H1 (cell line): ENCODE measurements around the gene DARS2. TPM values are rescaled to one million over a fixed set of nuclear protein-coding genes. Genes with fewer than 3 reads are reported as not detected.

ENCODE experiments used
- CTCF ChIA-PET: fragments of 300-600 bp; sonication (Branson Sonifier 250); formaldehyde crosslinking; loops from one replicate; lab custom pipeline; 2021; ENCODE audit not compliant: partially characterized antibody; lab: Charles Lee
- POLR2A ChIA-PET: fragments of 300-600 bp; sonication (Branson Sonifier 250); formaldehyde crosslinking; loops from one replicate; lab custom pipeline; 2021; ENCODE audit warnings: inconsistent platforms; ENCODE audit not compliant: partially characterized antibody; lab: Charles Lee
- DNase-seq, 2 experiments: peaks; one replicate each; pipeline versions ENCODE4 v3.0.0 to v3.0.0-alpha.2; 2010 to 2022; ENCODE audit warnings: low spot score in 2 of 2, low read depth in 1 of 2, mixed read lengths in 1 of 2
- FAIRE-seq: peaks from 2 replicates; lab custom pipeline; 2011; peaks lifted over from hg19 to GRCh38; lab: Jason Lieb, UNC
- H2AFZ ChIP-seq: 2 replicates; pipeline ENCODE4 v1.8.1; 2012; ENCODE audit warnings: low read length, inconsistent platforms
- H2AK5ac ChIP-seq: 2 replicates; pipeline ENCODE4 v1.6.1; 2013; ENCODE audit warnings: low read depth, low read length
- H2BK120ac ChIP-seq: replicated peaks from 2 replicates; pipeline ENCODE3; 2013; ENCODE audit warnings: low read depth, low read length, inconsistent platforms
- H2BK12ac ChIP-seq: 2 replicates; pipeline ENCODE4 v1.6.1; 2013; ENCODE audit warnings: low read depth, low read length
- H2BK15ac ChIP-seq: 2 replicates; pipeline ENCODE4 v1.6.1; 2013; ENCODE audit warnings: low read length
- H2BK20ac ChIP-seq: 2 replicates; pipeline ENCODE4 v1.6.1; 2013; ENCODE audit warnings: low read length
- H2BK5ac ChIP-seq: 2 replicates; pipeline ENCODE4 v1.6.1; 2013; ENCODE audit warnings: low read depth, low read length
- H3K14ac ChIP-seq: 2 replicates; pipeline ENCODE4 v1.6.1; 2013; ENCODE audit warnings: inconsistent platforms; ENCODE audit not compliant: insufficient read length
- H3K18ac ChIP-seq: 2 replicates; pipeline ENCODE4 v1.6.1; 2013; ENCODE audit warnings: low read length; ENCODE audit errors: extremely low read depth
- H3K23ac ChIP-seq: 2 replicates; pipeline ENCODE4 v1.6.1; 2013; ENCODE audit warnings: inconsistent platforms; ENCODE audit not compliant: insufficient read length
- H3K23me2 ChIP-seq: 2 replicates; pipeline ENCODE4 v1.6.1; 2013; ENCODE audit warnings: low read depth, low read length
- H3K27ac ChIP-seq: 2 replicates; pipeline ENCODE4 v1.6.1; 2011; ENCODE audit warnings: low read depth, low read length, inconsistent platforms
- H3K27me3 ChIP-seq, 4 experiments: replicated peaks in 1 of 4; 1 replicate in 1 of 4; 2 replicates in 3 of 4; pipeline versions ENCODE4 v1.6.1 to v1.8.1; 2011 to 2013; ENCODE audit warnings: low read length in 3 of 4, mild to moderate bottlenecking in 3 of 4, inconsistent platforms in 2 of 4, mixed read lengths in 2 of 4, moderate library complexity in 1 of 4; ENCODE audit not compliant: control insufficient read depth in 3 of 4, insufficient read depth in 3 of 4; ENCODE audit errors: extremely low read depth in 1 of 4
- H3K36me3 ChIP-seq, 4 experiments: 2 replicates each; pipeline versions ENCODE4 v1.6.1 to v1.8.1; 2011 to 2013; ENCODE audit warnings: mild to moderate bottlenecking in 4 of 4, low read length in 3 of 4, moderate library complexity in 2 of 4, control low read depth in 1 of 4, inconsistent platforms in 1 of 4; ENCODE audit not compliant: insufficient read depth in 4 of 4, control insufficient read depth in 2 of 4
- H3K4ac ChIP-seq: replicated peaks from 2 replicates; pipeline ENCODE3; 2013; ENCODE audit warnings: low read length, low read depth, mixed read lengths, inconsistent platforms; ENCODE audit not compliant: insufficient read length
- H3K4me1 ChIP-seq, 4 experiments: replicated peaks in 1 of 4; 1 replicate in 1 of 4; 2 replicates in 3 of 4; pipeline versions ENCODE4 v1.6.1 to v1.8.1; 2011 to 2013; ENCODE audit warnings: low read length in 3 of 4, inconsistent platforms in 2 of 4, mixed read lengths in 1 of 4; ENCODE audit not compliant: insufficient read depth in 4 of 4, control insufficient read depth in 3 of 4
- H3K4me2 ChIP-seq, 2 experiments: 2 replicates each; pipeline versions ENCODE4 v1.6.1 to v1.8.1; 2011 to 2013; ENCODE audit warnings: low read depth in 2 of 2, low read length in 2 of 2, control low read depth in 1 of 2, inconsistent platforms in 1 of 2, mild to moderate bottlenecking in 1 of 2; ENCODE audit not compliant: insufficient read depth in 1 of 2
- H3K4me3 ChIP-seq, 4 experiments: fragments of 200-600, 300-600 bp in 1 of 4; sonication (generic), shearing (Covaris generic), sonication (Bioruptor Twin) in 1 of 4; 2 replicates each; pipeline versions ENCODE4 v1.5.1 to v1.8.1; 2011 to 2016; ENCODE audit warnings: low read length in 4 of 4, low read depth in 3 of 4, control low read depth in 2 of 4, inconsistent platforms in 2 of 4, mild to moderate bottlenecking in 2 of 4, mixed read lengths in 1 of 4, moderate library complexity in 1 of 4; ENCODE audit not compliant: insufficient read depth in 2 of 4; ENCODE audit errors: extremely low read depth in 1 of 4
- H3K56ac ChIP-seq: replicated peaks from 2 replicates; pipeline ENCODE3; 2013; ENCODE audit warnings: low read depth, mild to moderate bottlenecking, mixed read lengths, low read length, inconsistent platforms; ENCODE audit not compliant: insufficient read length
- H3K79me1 ChIP-seq: 2 replicates; pipeline ENCODE4 v1.6.1; 2013; ENCODE audit warnings: low read depth, low read length, control low read depth
- H3K79me2 ChIP-seq, 2 experiments: 2 replicates each; pipeline versions ENCODE4 v1.6.1 to v1.8.1; 2012 to 2013; ENCODE audit warnings: low read length in 2 of 2, mild to moderate bottlenecking in 2 of 2, inconsistent platforms in 1 of 2; ENCODE audit not compliant: insufficient read depth in 2 of 2, control insufficient read depth in 1 of 2
- H3K9ac ChIP-seq, 4 experiments: replicated peaks in 1 of 4; 1 replicate in 1 of 4; 2 replicates in 3 of 4; pipeline versions ENCODE4 v1.6.1 to v1.8.1; 2011 to 2013; ENCODE audit warnings: low read depth in 3 of 4, low read length in 3 of 4, control low read depth in 2 of 4, mild to moderate bottlenecking in 2 of 4, moderate library complexity in 2 of 4, inconsistent platforms in 1 of 4; ENCODE audit errors: extremely low read depth in 1 of 4
- H3K9me3 ChIP-seq, 2 experiments: 2 replicates each; pipeline versions ENCODE4 v1.6.1 to v1.8.1; 2012 to 2013; ENCODE audit warnings: mild to moderate bottlenecking in 2 of 2, moderate library complexity in 2 of 2, control low read depth in 1 of 2, inconsistent platforms in 1 of 2, low read depth in 1 of 2, low read length in 1 of 2, mixed read lengths in 1 of 2; ENCODE audit not compliant: insufficient read depth in 2 of 2
- H4K20me1 ChIP-seq, 2 experiments: replicated peaks in 1 of 2; 2 replicates each; pipeline versions ENCODE3 to v1.8.1; 2011 to 2013; ENCODE audit warnings: inconsistent platforms in 2 of 2, low read length in 2 of 2, mild to moderate bottlenecking in 1 of 2; ENCODE audit not compliant: insufficient read depth in 2 of 2, control insufficient read depth in 1 of 2
- H4K5ac ChIP-seq: 2 replicates; pipeline ENCODE4 v1.6.1; 2013; ENCODE audit warnings: low read length, low read depth, mixed read lengths, inconsistent platforms; ENCODE audit not compliant: insufficient read length
- H4K8ac ChIP-seq: 2 replicates; pipeline ENCODE4 v1.8.0; 2013; ENCODE audit warnings: mild to moderate bottlenecking, moderate library complexity, low read length, inconsistent platforms; ENCODE audit not compliant: insufficient read depth; ENCODE audit errors: extremely low read depth
- H4K91ac ChIP-seq: replicated peaks from 2 replicates; pipeline ENCODE3; 2013; ENCODE audit warnings: low read length, mixed read lengths, inconsistent platforms; ENCODE audit not compliant: insufficient read length
- CHD2 ChIP-seq: IDR thresholded peaks from 2 replicates; pipeline ENCODE4 v1.6.1; 2012; ENCODE audit warnings: low read length, improper control_type of control experiment
- CREB1 ChIP-seq: IDR thresholded peaks from 2 replicates; pipeline ENCODE4 v1.6.1; 2012; ENCODE audit warnings: inconsistent platforms
- FOSL1 ChIP-seq: IDR thresholded peaks from 2 replicates; pipeline ENCODE4 v1.6.1; 2011; ENCODE audit warnings: mild to moderate bottlenecking, low read depth, low read length, moderate library complexity; ENCODE audit not compliant: insufficient read depth
- HDAC2 ChIP-seq, 2 experiments: fragments of 300-600 bp in 1 of 2; sonication (generic) in 1 of 2; IDR thresholded peaks; 2 replicates each; pipeline ENCODE4 v1.6.1; 2011 to 2012; ENCODE audit warnings: low read depth in 2 of 2, low read length in 2 of 2, mild to moderate bottlenecking in 2 of 2, moderate library complexity in 2 of 2, borderline replicate concordance in 1 of 2, inconsistent platforms in 1 of 2
- KDM4A ChIP-seq: IDR thresholded peaks from one replicate; pipeline ENCODE4 v1.7.1; 2012; ENCODE audit warnings: low read depth, mild to moderate bottlenecking, moderate library complexity, low read length, inconsistent platforms; ENCODE audit not compliant: severe bottlenecking
- MAFK ChIP-seq: IDR thresholded peaks from 2 replicates; pipeline ENCODE4 v1.6.1; 2012; ENCODE audit warnings: low read depth, mild to moderate bottlenecking, improper control_type of control experiment, low read length
- MAX ChIP-seq: IDR thresholded peaks from 2 replicates; pipeline ENCODE4 v1.6.1; 2012; ENCODE audit warnings: inconsistent platforms
- NRF1 ChIP-seq: IDR thresholded peaks from 2 replicates; pipeline ENCODE4 v1.6.1; 2011; ENCODE audit warnings: mild to moderate bottlenecking, low read depth, low read length, improper control_type of control experiment
- POLR2A ChIP-seq, 2 experiments: IDR thresholded peaks; 1 replicate in 1 of 2; 2 replicates in 1 of 2; pipeline ENCODE4 v1.6.1; 2011; ENCODE audit warnings: low read depth in 2 of 2, low read length in 2 of 2, mild to moderate bottlenecking in 2 of 2; ENCODE audit errors: control extremely low read depth in 1 of 2
- POU5F1 ChIP-seq: IDR thresholded peaks from 2 replicates; pipeline ENCODE4 v1.6.1; 2011; ENCODE audit warnings: low read depth, mild to moderate bottlenecking, low read length, moderate library complexity
- RBBP5 ChIP-seq: IDR thresholded peaks from 2 replicates; pipeline ENCODE4 v1.7.1; 2012; ENCODE audit warnings: low read depth, mild to moderate bottlenecking, inconsistent platforms, low read length, moderate library complexity, borderline replicate concordance
- SP1 ChIP-seq: IDR thresholded peaks from 2 replicates; pipeline ENCODE4 v1.6.1; 2011; ENCODE audit warnings: low read depth, low read length
- SP4 ChIP-seq: IDR thresholded peaks from 2 replicates; pipeline ENCODE4 v1.6.1; 2012; ENCODE audit warnings: low read length, inconsistent platforms
- SRF ChIP-seq: IDR thresholded peaks from 2 replicates; pipeline ENCODE4 v1.6.1; 2011; ENCODE audit warnings: mild to moderate bottlenecking, low read depth, low read length, moderate library complexity
- SUZ12 ChIP-seq: fragments of 200-600 bp; sonication (generic); IDR thresholded peaks from 2 replicates; pipeline ENCODE4 v1.6.1; 2012; ENCODE audit warnings: mild to moderate bottlenecking, inconsistent platforms, low read length, moderate library complexity, mixed read lengths
- WGBS, 2 experiments: shearing (Covaris generic) in 1 of 2; methylation state at CpG; one replicate each; pipeline versions ENCODE4 v1.1.6 to v1.1.7; 2013 to 2015; ENCODE audit warnings: low lambda C conversion rate in 2 of 2, mixed read lengths in 2 of 2, inconsistent platforms in 1 of 2, low coverage in 1 of 2, missing lambda C conversion rate in 1 of 2; ENCODE audit not compliant: insufficient replicate concordance in 2 of 2, insufficient coverage in 1 of 2, insufficient read length in 1 of 2; ENCODE audit errors: extremely low coverage in 1 of 2, missing lambda C conversion rate in 1 of 2; 5-methylcytosine and 5-hydroxymethylcytosine counted together
- polyA plus RNA-seq, 7 experiments: library from polyadenylated mRNA; depleted of rRNA in 3 of 7; stranded (reverse) in 5 of 7; unstranded in 2 of 7; fragments of >200 nt in 5 of 7; fragments of 200-250 nt in 2 of 7; gene quantifications; 1 replicate in 5 of 7; 2 replicates in 1 of 7; 4 replicates in 1 of 7; pipeline versions ENCODE4 v1.2.1 to v1.2.3, GENCODE V29; 2011 to 2013; ENCODE audit warnings: missing spikeins in 2 of 7, mixed read lengths in 2 of 7
- total RNA-seq: library from RNA; stranded (reverse); fragmentation: NEBNext Ultra II Directional; extraction: Animal tissue kit (Norgen Biotek cat#: 25700); gene quantifications from 2 replicates; pipeline ENCODE4 v1.2.1, GENCODE V29; 2021

Gene DARS2
- total and polyA plus RNA-seq, 2 of the 8 experiments (the other 6 are each of a cell fraction or from before 2014, with no cell fraction given), result 21.0 to 35.2 TPM

GRCh38 chr1:173853074-173853473 lies 28.6 kb downstream of the DARS2 start:
- H2BK5ac ChIP-seq, result 0 out of 2 replicates have a peak overlapping the region, but pooled peaks have one; percentile 15
- POLR2A ChIA-PET, result interaction anchor here (1.0 to 17.5 kb wide), 5 partner anchors 9 to 29 kb away, joined by 3 to 475 read pairs (median 5); partner anchors contain the start of genes CENPL, DARS2, GAS5 and ZBTB37
- H3K14ac ChIP-seq, result no peak overlapping the region
- no peak for DNase-seq
- peaks cover 8 to 51% (median 22%) of the 10 kb centered on the region in 4 experiments; a peak in 7 of 8 replicates for H3K36me3 ChIP-seq
- H3K18ac ChIP-seq, result no peak overlapping the region; the same call in 1 of the 2 replicates
- H4K8ac ChIP-seq, result no peak overlapping the region
- no peaks in the 10 kb centered on the region for H3K79me1 ChIP-seq
- no peak overlapping the region for H3K56ac ChIP-seq
- H3K4me2 ChIP-seq, result peak overlapping the region in 1 of 2 experiments; percentile 53; a peak in 2 of 4 replicates
- no peaks in the 10 kb centered on the region for H3K27me3 ChIP-seq
- H4K91ac ChIP-seq, result no peak overlapping the region
- no peaks in the 10 kb centered on the region for H3K23me2 ChIP-seq
- H3K4ac ChIP-seq, result no peak overlapping the region
- H3K4me3 ChIP-seq, result no peak overlapping the region
- WGBS, 2 experiments, result 64% methylated on average over 5 of the region's 5 CpGs; no CpG with 5 or more reads in 1 of the 2 experiments
- no peak overlapping the region for H2BK20ac ChIP-seq
- no peak overlapping the region; the same call in 1 of the 2 replicates for H2BK12ac ChIP-seq
- H2AK5ac ChIP-seq, result no peak overlapping the region; the same call in 1 of the 2 replicates
- peaks cover 0 to 9% (median 4%) of the 10 kb centered on the region in 4 experiments; a peak in 5 of 7 replicates for H3K4me1 ChIP-seq
- CTCF ChIA-PET, result no interaction called here
- peak; percentile 69 for FAIRE-seq
- no peak overlapping the region for H4K5ac ChIP-seq
- H3K23ac ChIP-seq, result no peak overlapping the region
- no peak overlapping the region for H2AFZ ChIP-seq
- H2BK15ac ChIP-seq, result no peak overlapping the region
- H4K20me1 ChIP-seq, result peaks cover 0 to 1% of the 10 kb centered on the region in 2 experiments
- no peak overlapping the region for H3K27ac ChIP-seq
- no peaks in the 10 kb centered on the region for H3K79me2 ChIP-seq
- H2BK120ac ChIP-seq, result no peak overlapping the region
- no peaks in the 10 kb centered on the region for H3K9me3 ChIP-seq
- H3K9ac ChIP-seq, result no peak overlapping the region
- TF ChIP-seq KDM4A, result no peak
- TF ChIP-seq RBBP5, result no peak
- no peak for TF ChIP-seq POLR2A (IDR thresholded peaks at IDR 0.05; ENCODE audit: control extremely low read depth in 1 of 2, low read depth in 2 of 2, low read length in 2 of 2)
- no peak for TF ChIP-seq HDAC2 (IDR thresholded peaks at IDR 0.05; ENCODE audit: borderline replicate concordance in 1 of 2, low read depth in 2 of 2, low read length in 2 of 2)
- peak; percentile 6; the same call in 1 of the 2 replicates for TF ChIP-seq CREB1
- TF ChIP-seq CHD2, result no peak
- TF ChIP-seq MAX, result no peak
- no peak for TF ChIP-seq POU5F1
- no peak for TF ChIP-seq NRF1
- TF ChIP-seq SP1, result 0 out of 2 replicates have a peak, but pooled peaks have one; percentile 16
- no peak for TF ChIP-seq SRF
- no peak for TF ChIP-seq SUZ12
- TF ChIP-seq SP4, result no peak
- TF ChIP-seq FOSL1, result no peak
- peak; percentile 43 for TF ChIP-seq MAFK
